Measurements from ENCODE around the gene FOXP1. TPM values are rescaled to one million over a fixed set of nuclear protein-coding genes. Genes with fewer than 3 reads are reported as not detected.

FOXP1 gene
- total and polyA plus RNA-seq, 2 donors (not counting 1 experiment from before 2014, with no cell fraction given), result 91.1 to 508 TPM

DNA sequence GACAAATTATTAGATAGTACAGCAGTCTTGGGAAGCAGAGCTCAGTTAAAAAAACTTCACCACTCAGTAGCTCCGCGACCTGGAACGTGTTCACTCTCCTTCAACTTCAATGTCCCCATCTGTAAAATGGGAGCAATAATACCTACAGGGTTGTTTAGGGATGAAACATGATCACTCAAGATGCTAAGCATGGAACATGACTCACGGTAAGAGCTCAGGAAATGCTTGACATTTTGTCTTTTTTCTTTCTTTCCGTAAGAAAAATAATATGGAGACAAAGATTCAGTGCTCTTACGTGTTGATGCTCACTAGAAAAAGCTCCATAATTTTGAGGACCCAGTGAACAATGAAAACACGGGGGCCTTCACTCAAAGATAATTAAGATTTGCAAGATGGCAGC is 664.4 kb downstream of the FOXP1 start:
- Mint-ChIP-seq H3K4me1 (no peaks in the 10 kb centered on the region), H3K9me3 (ENCODE audit: insufficient read depth) (no peaks in the 10 kb centered on the region), H3K4me3 (no peak overlapping the region), H3K27me3 (peaks cover 22% of the 10 kb centered on the region), H3K27ac (no peak overlapping the region)
- intact Hi-C loops (cut with micrococcal nuclease), result no loop called here
- H3K9me3 ChIP-seq (ENCODE audit: control extremely low read depth in 1 of 3, control insufficient read depth in 2 of 3, insufficient read depth in 1 of 3, low read length in 2 of 3), result no peaks in the 10 kb centered on the region
- ATAC-seq (ENCODE audit: low read depth) (no peak), DNase-seq (no peak)
- no peaks in the 10 kb centered on the region for H3K79me2 ChIP-seq (ENCODE audit: control insufficient read depth, insufficient read depth, low read length)
- H3K36me3 ChIP-seq (replicated peaks in 1 of 2; ENCODE audit: control extremely low read depth in 1 of 2, control insufficient read depth in 1 of 2, extremely low read depth in 1 of 2, insufficient read depth in 2 of 2, low read length in 1 of 2), result no peaks in the 10 kb centered on the region
- ChIA-PET POLR2A (no interaction called here), CTCF (no interaction called here)
- 89% methylated on average over 4 of the region's 7 CpGs for WGBS (ENCODE audit: insufficient coverage)
- H3K4me1 ChIP-seq (ENCODE audit: control insufficient read depth in 2 of 2, insufficient read depth in 2 of 2, low read length in 2 of 2), result no peaks in the 10 kb centered on the region
- no peak overlapping the region for H3K4me3 ChIP-seq (ENCODE audit: control extremely low read depth in 1 of 5, extremely low read depth in 1 of 5, insufficient read depth in 1 of 5, low read depth in 2 of 5, low read length in 4 of 5)
- H3K4me2 ChIP-seq (replicated peaks; ENCODE audit: low read depth, low read length, poor library complexity, severe bottlenecking), result no peak overlapping the region
- H3K27ac ChIP-seq (ENCODE audit: low read length in 2 of 2), result no peak overlapping the region
- no peaks in the 10 kb centered on the region for H3K27me3 ChIP-seq (replicated peaks in 1 of 4; ENCODE audit: control extremely low read depth in 1 of 4, control insufficient read depth in 3 of 4, insufficient read depth in 4 of 4, low read length in 3 of 4)
- no peak overlapping the region for H2AFZ ChIP-seq (ENCODE audit: insufficient read depth, low read depth, low read length, poor library complexity, severe bottlenecking)
- H4K20me1 ChIP-seq (ENCODE audit: control insufficient read depth, insufficient read depth, low read length, poor library complexity, severe bottlenecking), result no peaks in the 10 kb centered on the region
- no peak overlapping the region for H3K9ac ChIP-seq (ENCODE audit: low read length)
- TF ChIP-seq, protein P1, sequence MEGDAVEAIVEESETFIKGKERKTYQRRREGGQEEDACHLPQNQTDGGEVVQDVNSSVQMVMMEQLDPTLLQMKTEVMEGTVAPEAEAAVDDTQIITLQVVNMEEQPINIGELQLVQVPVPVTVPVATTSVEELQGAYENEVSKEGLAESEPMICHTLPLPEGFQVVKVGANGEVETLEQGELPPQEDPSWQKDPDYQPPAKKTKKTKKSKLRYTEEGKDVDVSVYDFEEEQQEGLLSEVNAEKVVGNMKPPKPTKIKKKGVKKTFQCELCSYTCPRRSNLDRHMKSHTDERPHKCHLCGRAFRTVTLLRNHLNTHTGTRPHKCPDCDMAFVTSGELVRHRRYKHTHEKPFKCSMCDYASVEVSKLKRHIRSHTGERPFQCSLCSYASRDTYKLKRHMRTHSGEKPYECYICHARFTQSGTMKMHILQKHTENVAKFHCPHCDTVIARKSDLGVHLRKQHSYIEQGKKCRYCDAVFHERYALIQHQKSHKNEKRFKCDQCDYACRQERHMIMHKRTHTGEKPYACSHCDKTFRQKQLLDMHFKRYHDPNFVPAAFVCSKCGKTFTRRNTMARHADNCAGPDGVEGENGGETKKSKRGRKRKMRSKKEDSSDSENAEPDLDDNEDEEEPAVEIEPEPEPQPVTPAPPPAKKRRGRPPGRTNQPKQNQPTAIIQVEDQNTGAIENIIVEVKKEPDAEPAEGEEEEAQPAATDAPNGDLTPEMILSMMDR (IDR thresholded peaks at IDR 0.05), result no peak
- TF ChIP-seq EZH2 (IDR thresholded peaks at IDR 0.05; ENCODE audit: borderline replicate concordance, insufficient read depth, low read depth, low read length, poor library complexity, severe bottlenecking), result no peak

DNA sequence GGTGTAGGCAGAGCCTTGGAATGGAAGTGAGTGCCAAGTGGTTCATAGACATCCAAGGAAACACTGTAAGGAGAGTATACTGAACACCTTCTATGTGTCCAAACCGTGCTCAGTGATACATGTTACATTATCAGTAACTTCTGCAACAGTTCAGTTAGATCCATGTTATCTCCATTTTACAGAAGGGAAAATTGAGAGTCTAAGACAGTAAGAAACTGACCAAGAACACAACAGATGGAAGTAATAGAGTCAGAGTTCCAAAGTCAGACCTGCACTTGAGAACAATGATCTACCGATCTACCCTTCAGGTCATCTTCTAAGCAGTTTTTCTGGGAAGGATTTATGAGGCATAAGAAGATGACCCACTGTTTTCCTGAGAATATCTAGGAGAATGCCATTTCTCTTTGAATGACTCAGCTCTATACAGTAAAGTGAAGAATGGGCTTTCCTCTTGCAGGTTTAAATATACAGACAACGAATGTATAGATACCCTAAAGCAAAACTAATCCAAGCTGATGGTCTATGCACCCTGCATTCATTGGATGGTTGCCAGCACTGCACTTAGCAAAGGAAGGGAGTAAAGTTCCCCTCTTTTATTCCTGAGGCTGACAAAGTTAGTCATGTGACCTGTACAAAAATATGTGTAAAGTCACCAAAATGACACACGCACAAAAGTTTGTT is 667.0 kb downstream of the FOXP1 start:
- no peak for TF ChIP-seq EZH2 (IDR thresholded peaks at IDR 0.05; ENCODE audit: borderline replicate concordance, insufficient read depth, low read depth, low read length, poor library complexity, severe bottlenecking)
- TF ChIP-seq, protein P1 (IDR thresholded peaks at IDR 0.05), result no peak
- H3K27me3 ChIP-seq (replicated peaks in 1 of 4; ENCODE audit: control extremely low read depth in 1 of 4, control insufficient read depth in 3 of 4, insufficient read depth in 4 of 4, low read length in 3 of 4), result no peaks in the 10 kb centered on the region
- ATAC-seq (ENCODE audit: low read depth) (no peak), DNase-seq (no peak)
- H2AFZ ChIP-seq (ENCODE audit: insufficient read depth, low read depth, low read length, poor library complexity, severe bottlenecking), result no peak overlapping the region
- Mint-ChIP-seq H3K27me3 (peaks cover 23% of the 10 kb centered on the region), H3K4me3 (no peak overlapping the region), H3K4me1 (no peaks in the 10 kb centered on the region), H3K27ac (no peak overlapping the region), H3K9me3 (ENCODE audit: insufficient read depth) (no peaks in the 10 kb centered on the region)
- no CpG with 5 or more reads among the region's 4 CpGs for WGBS (ENCODE audit: insufficient coverage)
- no peak overlapping the region for H3K4me2 ChIP-seq (replicated peaks; ENCODE audit: low read depth, low read length, poor library complexity, severe bottlenecking)
- H3K9ac ChIP-seq (ENCODE audit: low read length), result no peak overlapping the region
- no peaks in the 10 kb centered on the region for H3K9me3 ChIP-seq (ENCODE audit: control extremely low read depth in 1 of 3, control insufficient read depth in 2 of 3, insufficient read depth in 1 of 3, low read length in 2 of 3)
- POLR2A ChIA-PET, result no interaction called here
- H3K4me1 ChIP-seq (ENCODE audit: control insufficient read depth in 2 of 2, insufficient read depth in 2 of 2, low read length in 2 of 2), result no peaks in the 10 kb centered on the region
- no peak overlapping the region for H3K4me3 ChIP-seq (ENCODE audit: control extremely low read depth in 1 of 5, extremely low read depth in 1 of 5, insufficient read depth in 1 of 5, low read depth in 2 of 5, low read length in 4 of 5)
- CTCF ChIA-PET, result no interaction called here
- H3K36me3 ChIP-seq (replicated peaks in 1 of 2; ENCODE audit: control extremely low read depth in 1 of 2, control insufficient read depth in 1 of 2, extremely low read depth in 1 of 2, insufficient read depth in 2 of 2, low read length in 1 of 2), result no peaks in the 10 kb centered on the region
- no peak overlapping the region for H3K27ac ChIP-seq (ENCODE audit: low read length in 2 of 2)
- intact Hi-C loops (cut with micrococcal nuclease), result no loop called here
- no peaks in the 10 kb centered on the region for H4K20me1 ChIP-seq (ENCODE audit: control insufficient read depth, insufficient read depth, low read length, poor library complexity, severe bottlenecking)
- H3K79me2 ChIP-seq (ENCODE audit: control insufficient read depth, insufficient read depth, low read length), result no peaks in the 10 kb centered on the region

Measured in B cell (primary cell).